CMK (cell line): ENCODE results near the gene VSNL1.

Experiments
- DNase-seq: peaks from one replicate; pipeline ENCODE4 v3.0.0-alpha.2; 2010; ENCODE audit warnings: low read depth

Gene VSNL1

DNA sequence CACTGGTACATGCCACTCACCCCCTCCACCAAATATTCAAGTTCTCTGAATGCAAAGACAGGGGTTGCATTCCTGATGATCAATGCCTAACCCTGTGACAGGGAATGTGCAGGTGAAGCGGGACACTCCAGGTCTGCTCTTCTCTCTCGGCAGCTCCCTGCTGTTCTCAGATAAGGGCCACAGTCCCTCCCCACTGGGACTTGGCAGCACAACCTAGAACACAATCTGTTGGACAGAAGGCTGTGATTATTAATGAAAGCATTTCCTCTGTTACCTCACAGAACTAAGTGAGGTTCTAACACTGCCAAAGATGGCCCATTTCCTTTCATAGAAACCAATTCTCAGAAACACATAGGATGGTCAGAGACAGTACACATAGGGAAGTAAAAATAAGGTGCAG, 42.7 kb downstream of the VSNL1 start:
- DNase-seq, result no peak

- DNase-seq, result no peak
These were observed 43.1 kb downstream of the VSNL1 start for GRCh38 chr2:17583646-17584045.

GRCh38 chr2:17584689-17585088, 44.2 kb downstream of the VSNL1 start:
- DNase-seq, result no peak

DNA sequence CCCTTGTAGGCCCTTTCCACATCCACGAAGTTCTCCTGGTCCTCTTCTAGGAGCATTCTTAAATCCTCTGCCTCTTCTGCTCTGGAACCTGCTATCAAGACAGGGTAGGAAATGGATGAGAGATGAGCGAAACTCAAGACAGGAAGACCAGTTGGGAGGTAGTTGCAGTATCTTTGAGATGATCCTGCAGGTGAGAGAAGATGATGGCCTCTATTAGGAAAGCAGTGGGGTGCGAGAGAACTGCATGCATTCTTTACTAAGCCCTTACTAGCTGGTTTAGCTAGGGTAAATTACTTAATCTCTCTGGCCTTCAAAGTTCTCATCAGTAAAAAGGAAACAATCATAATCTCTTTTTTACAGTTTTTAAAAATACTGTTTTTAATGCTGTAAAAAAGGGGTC, 47.0 kb downstream of the VSNL1 start:
- DNase-seq, result no peak

DNA sequence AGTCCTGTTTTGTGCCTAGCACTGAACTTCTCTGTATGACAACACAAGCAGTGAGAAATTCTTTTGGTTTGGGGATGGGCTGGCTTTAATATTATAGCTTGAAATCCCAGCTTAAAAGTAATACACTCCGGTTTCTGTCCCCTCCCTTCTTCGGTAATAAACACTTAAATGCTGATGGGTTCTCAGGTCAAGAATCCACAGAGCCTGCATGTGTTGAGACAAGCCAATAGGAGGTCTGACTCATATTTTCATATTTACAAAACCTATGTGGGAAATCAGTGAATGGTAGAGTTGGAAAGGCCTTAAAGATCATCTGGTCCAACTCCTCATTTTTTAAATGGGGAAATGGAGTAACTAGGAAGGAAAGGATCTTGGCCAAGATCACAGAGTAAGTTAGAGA, 47.5 kb downstream of the VSNL1 start:
- DNase-seq, result no peak

DNA sequence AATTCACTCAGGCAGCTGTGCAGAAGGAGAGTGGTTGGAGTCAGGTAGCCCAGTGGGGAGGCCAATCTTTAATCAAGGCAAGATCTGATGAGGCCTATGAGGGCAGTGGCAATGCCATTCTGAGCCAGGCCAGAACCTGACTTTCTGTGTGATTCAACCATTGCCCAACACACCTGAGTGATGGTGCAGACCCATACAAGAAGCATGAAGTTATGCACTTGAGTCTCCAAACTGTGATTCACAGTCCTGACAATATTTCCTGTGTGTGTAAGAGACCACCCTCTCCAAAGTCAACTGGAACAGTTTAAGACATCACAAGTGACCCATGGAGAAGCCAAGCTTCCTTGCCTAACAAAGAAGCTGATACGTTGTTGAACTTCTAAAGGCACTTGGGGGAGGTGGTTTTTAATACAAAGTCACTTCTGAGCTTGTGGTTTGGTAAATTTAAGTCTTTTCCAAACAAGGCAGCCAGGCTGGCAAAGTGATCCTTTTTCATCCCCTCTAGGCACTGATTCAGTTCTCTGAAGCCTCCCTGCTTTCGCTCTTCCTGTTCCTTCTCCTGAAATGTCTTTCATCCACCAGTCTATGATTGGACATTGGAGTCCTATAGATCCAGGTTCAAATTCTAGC, 49.0 kb downstream of the VSNL1 start:
- no peak for DNase-seq

GRCh38 chr2:17590342-17590911, 49.9 kb downstream of the VSNL1 start:
- DNase-seq, result no peak

- no peak for DNase-seq
These were observed 51.4 kb downstream of the VSNL1 start for GRCh38 chr2:17591846-17592245.

GRCh38 chr2:17592731-17593409, 52.4 kb downstream of the VSNL1 start:
- no peak for DNase-seq

DNA sequence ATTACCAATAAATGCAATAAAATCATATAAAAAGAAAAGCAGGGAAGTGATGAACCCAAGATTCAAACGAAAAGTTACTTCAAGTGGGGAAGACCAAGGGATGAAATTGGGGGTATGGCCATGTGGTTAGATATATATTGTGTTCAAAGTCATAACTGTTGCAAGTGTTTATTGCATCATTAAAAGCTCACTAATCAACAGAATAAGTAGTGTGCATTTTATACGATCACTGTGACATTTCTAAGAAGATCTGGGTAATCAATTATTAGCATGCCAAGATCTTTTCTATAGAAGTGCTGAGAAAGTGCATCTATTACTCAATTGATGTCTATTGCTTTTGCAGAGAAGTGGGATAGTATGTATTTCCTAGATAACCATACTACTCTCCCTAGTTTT, 52.9 kb downstream of the VSNL1 start:
- no peak for DNase-seq

- DNase-seq, result no peak
These were observed 53.5 kb downstream of the VSNL1 start for GRCh38 chr2:17593841-17594491.

GRCh38 chr2:17594533-17595401, 54.3 kb downstream of the VSNL1 start:
- no peak for DNase-seq

DNA sequence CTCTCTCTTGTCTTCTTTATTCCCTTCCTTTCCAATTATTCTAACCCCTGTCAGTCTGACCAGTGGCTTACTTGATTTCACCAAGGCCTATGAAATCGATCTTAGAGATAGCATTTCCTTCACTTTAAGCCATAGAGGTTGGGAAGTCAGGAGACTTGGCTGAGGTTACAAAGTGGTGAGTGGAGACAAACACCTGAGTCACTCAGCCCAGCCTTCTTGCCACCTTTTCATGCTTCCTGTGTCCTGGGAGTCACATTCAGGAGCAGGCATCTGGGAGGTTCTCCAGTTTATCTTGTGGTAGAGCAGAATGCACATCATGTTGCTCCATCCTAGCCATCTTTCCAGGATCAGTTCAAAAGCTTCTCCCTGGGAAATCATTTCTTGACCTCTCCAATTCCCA, 59.1 kb downstream of the VSNL1 start:
- no peak for DNase-seq

- no peak for DNase-seq
These were observed 60.2 kb downstream of the VSNL1 start for GRCh38 chr2:17600556-17601204.

- DNase-seq, result no peak
These were observed 63.6 kb downstream of the VSNL1 start for GRCh38 chr2:17604050-17604449.

DNA sequence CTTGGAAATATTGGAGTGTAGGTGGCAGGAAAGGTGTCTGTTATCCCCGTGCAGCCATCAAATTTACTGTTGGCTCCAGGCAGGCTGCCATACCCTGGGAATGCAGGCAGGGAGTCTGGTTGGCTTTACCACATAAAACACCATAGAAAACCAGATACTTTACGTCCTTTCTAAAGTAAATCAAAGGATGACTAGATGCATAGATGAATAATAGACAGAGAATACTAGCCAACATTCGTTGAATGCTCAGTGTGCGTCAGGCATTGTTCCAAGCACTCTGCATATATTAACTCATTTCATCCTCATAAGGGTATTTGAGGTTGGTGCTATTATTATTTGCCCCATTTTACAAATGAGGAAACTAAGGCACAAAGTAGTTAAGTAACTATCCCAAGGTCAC, 65.2 kb downstream of the VSNL1 start:
- DNase-seq, result no peak

DNA sequence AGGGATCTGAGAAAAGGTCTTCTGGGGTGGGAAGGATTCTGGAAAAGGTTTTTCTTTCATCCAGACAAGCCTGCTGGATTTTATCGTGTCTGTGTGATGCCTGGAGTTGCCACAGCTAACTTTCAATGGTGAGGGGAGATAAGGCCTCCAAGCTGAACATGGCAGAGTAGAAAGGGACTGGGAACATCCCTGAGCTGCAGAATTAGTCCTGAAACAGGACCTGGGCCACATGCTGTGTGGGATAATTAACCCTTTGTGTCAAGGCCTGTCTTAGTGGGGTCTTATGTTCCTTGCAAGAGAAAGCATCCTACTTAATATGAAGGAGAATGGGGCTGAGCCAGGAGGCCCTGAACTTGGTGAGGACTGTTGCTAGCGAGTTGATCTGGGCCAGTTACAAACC, 66.4 kb downstream of the VSNL1 start:
- DNase-seq, result no peak

- no peak for DNase-seq
These were observed 66.9 kb downstream of the VSNL1 start for GRCh38 chr2:17607379-17607778.

GRCh38 chr2:17608251-17608650, 67.8 kb downstream of the VSNL1 start:
- DNase-seq, result no peak

DNA sequence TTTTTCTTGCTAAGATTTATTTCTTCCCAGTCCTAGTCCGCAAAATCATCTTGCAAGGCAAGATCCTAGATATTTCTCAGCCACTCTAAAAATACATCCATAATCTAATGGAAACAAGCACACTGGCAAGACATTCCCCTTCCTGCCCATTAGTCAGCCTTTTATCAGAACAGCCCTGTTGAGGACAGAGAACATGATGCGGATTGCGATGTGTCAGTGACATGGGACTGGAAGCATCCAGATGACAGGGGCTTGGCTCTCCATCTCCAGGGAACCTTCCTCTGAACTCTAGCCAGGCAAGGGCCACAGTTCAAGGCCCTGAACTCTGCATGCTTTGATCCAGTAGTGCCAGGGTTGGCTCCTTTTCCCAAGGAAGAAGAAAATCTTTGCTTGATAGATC, 70.0 kb downstream of the VSNL1 start:
- no peak for DNase-seq

DNA sequence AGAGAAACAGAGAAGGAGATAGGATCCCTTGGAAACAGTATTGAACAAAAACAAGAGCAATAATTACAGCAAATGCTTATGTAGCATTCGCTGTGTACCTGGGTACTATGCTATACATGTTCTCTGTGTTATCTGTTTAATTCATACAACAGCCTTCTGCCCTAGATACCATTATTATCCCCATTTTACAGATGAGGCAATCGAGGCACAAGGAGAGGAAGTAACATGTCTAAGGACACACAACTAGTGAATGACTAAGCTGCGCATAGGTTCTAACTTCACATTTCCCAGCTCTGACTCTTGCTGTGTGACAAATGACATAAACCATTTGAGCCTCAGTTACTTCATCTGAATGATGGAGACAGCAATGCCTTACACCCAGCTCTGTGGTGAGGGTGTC, 70.5 kb downstream of the VSNL1 start:
- no peak for DNase-seq
